ENCODE data around the gene TIGD6. TPM values are rescaled to one million over a fixed set of nuclear protein-coding genes. Genes with fewer than 3 reads are reported as not detected.

The TIGD6 gene
- total and polyA plus RNA-seq, 5 donors from 2014 or later, result 2.4 to 3.5 (median 2.9) TPM

GRCh38 chr5:150024346-150024984 is 24.0 kb upstream of the TIGD6 start:
- H3K27ac ChIP-seq (ENCODE audit: insufficient read depth, low read length, poor library complexity, severe bottlenecking), result no peak overlapping the region
- H3K27ac Mint-ChIP-seq, result no peak overlapping the region
- peaks cover 60% of the 10 kb centered on the region for H3K36me3 Mint-ChIP-seq
- H3K4me1 ChIP-seq (ENCODE audit: control insufficient read depth, insufficient read depth, low read length, poor library complexity, severe bottlenecking), result no peaks in the 10 kb centered on the region
- no peaks in the 10 kb centered on the region for H3K9me3 Mint-ChIP-seq
- H3K4me3 ChIP-seq (ENCODE audit: low read depth, low read length), result no peak overlapping the region
- no peaks in the 10 kb centered on the region for H3K27me3 ChIP-seq (ENCODE audit: control insufficient read depth, insufficient read depth, low read length)
- DNase-seq (no peak), ATAC-seq (ENCODE audit: low read depth in 2 of 2) (no peak)
- no peaks in the 10 kb centered on the region for H3K27me3 Mint-ChIP-seq
- no peak overlapping the region for H3K4me3 Mint-ChIP-seq
- H3K9me3 ChIP-seq (ENCODE audit: control insufficient read depth in 2 of 2, low read length in 2 of 2), result no peaks in the 10 kb centered on the region
- peaks cover 2 to 14% (median 8%) of the 10 kb centered on the region in 4 donors for H3K4me1 Mint-ChIP-seq
- peaks cover 90% of the 10 kb centered on the region for H3K36me3 ChIP-seq (ENCODE audit: control insufficient read depth, insufficient read depth, low read length)

DNA sequence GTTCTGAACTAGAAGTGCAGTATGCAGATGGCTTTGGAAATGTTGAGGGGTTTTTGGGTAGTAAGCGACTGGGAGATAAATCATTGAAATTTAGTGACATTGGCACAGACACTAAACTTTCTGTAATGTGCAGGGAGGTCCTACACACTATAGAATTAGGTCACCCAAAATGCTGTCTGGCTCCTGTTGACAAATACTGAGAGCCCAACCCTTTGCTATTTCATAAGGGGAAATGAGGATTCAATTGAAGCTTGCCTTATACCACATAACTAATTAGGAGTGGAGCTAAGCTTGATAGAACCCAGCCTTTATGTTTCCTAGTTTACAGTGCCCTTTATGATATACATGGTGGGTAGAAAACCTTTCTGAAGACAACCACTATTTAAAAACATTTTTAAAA is 22.7 kb upstream of the TIGD6 start:
- peaks cover 2 to 16% (median 8%) of the 10 kb centered on the region in 4 donors for H3K4me1 Mint-ChIP-seq
- H3K27me3 Mint-ChIP-seq, result no peaks in the 10 kb centered on the region
- H3K27me3 ChIP-seq (ENCODE audit: control insufficient read depth, insufficient read depth, low read length), result no peaks in the 10 kb centered on the region
- H3K36me3 Mint-ChIP-seq, result peaks cover 65% of the 10 kb centered on the region
- H3K9me3 Mint-ChIP-seq, result no peaks in the 10 kb centered on the region
- H3K27ac ChIP-seq (ENCODE audit: insufficient read depth, low read length, poor library complexity, severe bottlenecking), result no peak overlapping the region
- no peak overlapping the region for H3K4me3 ChIP-seq (ENCODE audit: low read depth, low read length)
- no peaks in the 10 kb centered on the region for H3K9me3 ChIP-seq (ENCODE audit: control insufficient read depth in 2 of 2, low read length in 2 of 2)
- no peak overlapping the region for H3K4me3 Mint-ChIP-seq
- H3K36me3 ChIP-seq (ENCODE audit: control insufficient read depth, insufficient read depth, low read length), result peaks cover 94% of the 10 kb centered on the region
- ATAC-seq (ENCODE audit: low read depth in 2 of 2), result no peak
- H3K27ac Mint-ChIP-seq, result no peak overlapping the region
- DNase-seq, result no peak
- no peaks in the 10 kb centered on the region for H3K4me1 ChIP-seq (ENCODE audit: control insufficient read depth, insufficient read depth, low read length, poor library complexity, severe bottlenecking)

GRCh38 chr5:150022681-150023080 is 22.2 kb upstream of the TIGD6 start:
- no peak for ATAC-seq (ENCODE audit: low read depth in 2 of 2)
- Mint-ChIP-seq H3K4me1 (peaks cover 2 to 16% (median 9%) of the 10 kb centered on the region in 4 donors), H3K27me3 (no peaks in the 10 kb centered on the region), H3K36me3 (peaks cover 65% of the 10 kb centered on the region), H3K4me3 (no peak overlapping the region), H3K27ac (no peak overlapping the region), H3K9me3 (no peaks in the 10 kb centered on the region)
- no peaks in the 10 kb centered on the region for H3K27me3 ChIP-seq (ENCODE audit: control insufficient read depth, insufficient read depth, low read length)
- H3K4me1 ChIP-seq (ENCODE audit: control insufficient read depth, insufficient read depth, low read length, poor library complexity, severe bottlenecking), result no peaks in the 10 kb centered on the region
- no peak for DNase-seq
- no peaks in the 10 kb centered on the region for H3K9me3 ChIP-seq (ENCODE audit: control insufficient read depth in 2 of 2, low read length in 2 of 2)
- no peak overlapping the region for H3K4me3 ChIP-seq (ENCODE audit: low read depth, low read length)
- H3K36me3 ChIP-seq (ENCODE audit: control insufficient read depth, insufficient read depth, low read length), result peaks cover 95% of the 10 kb centered on the region
- H3K27ac ChIP-seq (ENCODE audit: insufficient read depth, low read length, poor library complexity, severe bottlenecking), result no peak overlapping the region

- Mint-ChIP-seq H3K4me1 (peaks cover 2 to 16% (median 9%) of the 10 kb centered on the region in 4 donors), H3K9me3 (no peaks in the 10 kb centered on the region), H3K4me3 (no peak overlapping the region), H3K36me3 (peaks cover 68% of the 10 kb centered on the region), H3K27ac (no peak overlapping the region), H3K27me3 (no peaks in the 10 kb centered on the region)
- Histone ChIP-seq H3K27me3 (ENCODE audit: control insufficient read depth, insufficient read depth, low read length) (no peaks in the 10 kb centered on the region), H3K36me3 (ENCODE audit: control insufficient read depth, insufficient read depth, low read length) (peaks cover 96% of the 10 kb centered on the region), H3K27ac (ENCODE audit: insufficient read depth, low read length, poor library complexity, severe bottlenecking) (no peak overlapping the region), H3K4me3 (ENCODE audit: low read depth, low read length) (no peak overlapping the region), H3K9me3 (ENCODE audit: control insufficient read depth in 2 of 2, low read length in 2 of 2) (no peaks in the 10 kb centered on the region), H3K4me1 (ENCODE audit: control insufficient read depth, insufficient read depth, low read length, poor library complexity, severe bottlenecking) (no peaks in the 10 kb centered on the region)
- ATAC-seq (ENCODE audit: low read depth in 2 of 2) (no peak), DNase-seq (no peak)
Measured at GRCh38 chr5:150022158-150022531, 21.7 kb upstream of the TIGD6 start.

- DNase-seq, result no peak
- Histone ChIP-seq H3K27ac (ENCODE audit: insufficient read depth, low read length, poor library complexity, severe bottlenecking) (no peak overlapping the region), H3K4me1 (ENCODE audit: control insufficient read depth, insufficient read depth, low read length, poor library complexity, severe bottlenecking) (no peaks in the 10 kb centered on the region), H3K4me3 (ENCODE audit: low read depth, low read length) (no peak overlapping the region), H3K9me3 (ENCODE audit: control insufficient read depth in 2 of 2, low read length in 2 of 2) (no peaks in the 10 kb centered on the region), H3K36me3 (ENCODE audit: control insufficient read depth, insufficient read depth, low read length) (peaks cover 96% of the 10 kb centered on the region), H3K27me3 (ENCODE audit: control insufficient read depth, insufficient read depth, low read length) (no peaks in the 10 kb centered on the region)
- Mint-ChIP-seq H3K36me3 (peaks cover 73% of the 10 kb centered on the region), H3K27ac (peak overlapping the region in 1 of 3 donors; percentile 49), H3K4me1 (peaks cover 2 to 19% (median 10%) of the 10 kb centered on the region in 4 donors), H3K9me3 (peaks cover 0 to 1% (median 0%) of the 10 kb centered on the region in 7 donors), H3K4me3 (no peak overlapping the region), H3K27me3 (no peaks in the 10 kb centered on the region)
- no peak for ATAC-seq (ENCODE audit: low read depth in 2 of 2)
Measured at GRCh38 chr5:150021491-150022157, 21.2 kb upstream of the TIGD6 start.

GRCh38 chr5:150020249-150020648 is 19.8 kb upstream of the TIGD6 start:
- DNase-seq (no peak), ATAC-seq (ENCODE audit: low read depth in 2 of 2) (no peak)
- Histone ChIP-seq H3K27ac (ENCODE audit: insufficient read depth, low read length, poor library complexity, severe bottlenecking) (no peak overlapping the region), H3K9me3 (ENCODE audit: control insufficient read depth in 2 of 2, low read length in 2 of 2) (peaks cover 0 to 11% of the 10 kb centered on the region in 2 experiments), H3K27me3 (ENCODE audit: control insufficient read depth, insufficient read depth, low read length) (no peaks in the 10 kb centered on the region), H3K4me1 (ENCODE audit: control insufficient read depth, insufficient read depth, low read length, poor library complexity, severe bottlenecking) (no peaks in the 10 kb centered on the region), H3K4me3 (ENCODE audit: low read depth, low read length) (no peak overlapping the region), H3K36me3 (ENCODE audit: control insufficient read depth, insufficient read depth, low read length) (peaks cover 98% of the 10 kb centered on the region)
- no peak overlapping the region for H3K4me3 Mint-ChIP-seq
- H3K9me3 Mint-ChIP-seq, result peaks cover 0 to 6% (median 1%) of the 10 kb centered on the region in 7 donors
- no peaks in the 10 kb centered on the region for H3K27me3 Mint-ChIP-seq
- H3K36me3 Mint-ChIP-seq, result peaks cover 76% of the 10 kb centered on the region
- H3K27ac Mint-ChIP-seq, result peak overlapping the region in 1 of 3 donors; percentile 46
- H3K4me1 Mint-ChIP-seq, result peaks cover 2 to 28% (median 10%) of the 10 kb centered on the region in 4 donors

GRCh38 chr5:150017226-150018005 is 17.0 kb upstream of the TIGD6 start:
- no peak for DNase-seq
- H3K9me3 Mint-ChIP-seq, result peaks cover 0 to 6% (median 1%) of the 10 kb centered on the region in 7 donors
- Histone ChIP-seq H3K36me3 (ENCODE audit: control insufficient read depth, insufficient read depth, low read length) (peaks cover 98% of the 10 kb centered on the region), H3K9me3 (ENCODE audit: control insufficient read depth in 2 of 2, low read length in 2 of 2) (peaks cover 0 to 16% of the 10 kb centered on the region in 2 experiments), H3K27ac (ENCODE audit: insufficient read depth, low read length, poor library complexity, severe bottlenecking) (no peak overlapping the region), H3K27me3 (ENCODE audit: control insufficient read depth, insufficient read depth, low read length) (no peaks in the 10 kb centered on the region), H3K4me1 (ENCODE audit: control insufficient read depth, insufficient read depth, low read length, poor library complexity, severe bottlenecking) (no peaks in the 10 kb centered on the region), H3K4me3 (ENCODE audit: low read depth, low read length) (no peak overlapping the region)
- ATAC-seq (ENCODE audit: low read depth in 2 of 2), result no peak
- H3K4me3 Mint-ChIP-seq, result no peak overlapping the region
- no peak overlapping the region for H3K27ac Mint-ChIP-seq
- H3K27me3 Mint-ChIP-seq, result no peaks in the 10 kb centered on the region
- peaks cover 86% of the 10 kb centered on the region for H3K36me3 Mint-ChIP-seq
- peaks cover 2 to 36% (median 10%) of the 10 kb centered on the region in 4 donors for H3K4me1 Mint-ChIP-seq
